ENCODE measurements around the gene RPUSD2. TPM values are rescaled to one million over a fixed set of nuclear protein-coding genes. Genes with fewer than 3 reads are reported as not detected.
A peak's percentile ranks its signal among the peaks of the same experiment; 100 is the strongest.
"Not testable (repeated sequence)": the region's sequence is repeated elsewhere in the genome, so short reads cannot be mapped to it uniquely, and the experiment has no call there.

The RPUSD2 gene
- total RNA-seq, 1 donor from 2014 or later: 17.6 TPM

DNA sequence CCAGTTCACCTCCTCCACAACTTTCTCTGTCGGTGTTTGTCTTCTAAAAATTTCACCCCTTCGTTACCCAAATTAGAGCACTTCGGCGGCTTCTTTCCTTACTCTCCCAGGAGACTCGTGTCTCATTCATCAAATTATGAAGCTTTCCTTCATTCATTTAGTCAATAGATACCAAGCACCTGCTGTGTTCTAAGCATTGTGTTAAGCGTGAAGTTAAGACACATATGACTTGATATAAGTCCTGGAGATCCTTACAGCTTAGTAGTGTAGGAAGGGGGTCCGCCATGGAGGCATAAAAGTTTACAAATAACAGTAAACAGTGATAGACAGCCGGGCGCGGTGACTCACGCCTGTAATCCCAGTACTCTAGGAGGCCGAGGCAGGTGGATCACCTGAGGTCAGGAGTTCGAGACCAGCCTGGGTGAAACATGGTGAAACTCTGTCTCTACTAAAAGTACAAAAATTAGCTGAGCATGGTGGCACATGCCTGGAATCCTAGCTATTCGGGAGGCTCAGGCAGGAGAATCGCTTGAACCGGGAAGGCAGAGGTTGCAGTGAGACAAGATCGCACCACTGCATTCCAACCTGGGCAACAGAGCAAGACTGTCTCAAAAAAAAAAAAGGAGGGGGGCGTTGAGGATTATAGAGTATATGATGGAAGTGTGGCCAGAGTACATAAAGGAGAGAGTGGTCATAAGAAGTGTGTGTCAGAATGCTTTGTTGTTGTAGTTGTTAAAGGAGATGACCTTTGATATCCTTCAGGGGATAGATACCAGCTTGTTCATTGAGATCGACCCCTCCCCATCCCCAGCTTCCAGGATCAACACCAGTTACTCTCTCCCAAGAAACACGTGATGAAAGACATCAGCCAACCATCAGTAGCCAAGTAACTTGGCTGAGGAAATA is 3.5 kb upstream of the RPUSD2 start:
- no peak for DNase-seq

- DNase-seq: no peak
These were observed 2.0 kb upstream of the RPUSD2 start for GRCh38 chr15:40567111-40567510.

- no peak for DNase-seq
These were observed 6.0 kb downstream of the RPUSD2 start for GRCh38 chr15:40575113-40575512.

- DNase-seq: not testable (repeated sequence)
These were observed 7.8 kb downstream of the RPUSD2 start for GRCh38 chr15:40576914-40577313.

GRCh38 chr15:40578892-40579291 is 9.8 kb downstream of the RPUSD2 start:
- DNase-seq: no peak

DNA sequence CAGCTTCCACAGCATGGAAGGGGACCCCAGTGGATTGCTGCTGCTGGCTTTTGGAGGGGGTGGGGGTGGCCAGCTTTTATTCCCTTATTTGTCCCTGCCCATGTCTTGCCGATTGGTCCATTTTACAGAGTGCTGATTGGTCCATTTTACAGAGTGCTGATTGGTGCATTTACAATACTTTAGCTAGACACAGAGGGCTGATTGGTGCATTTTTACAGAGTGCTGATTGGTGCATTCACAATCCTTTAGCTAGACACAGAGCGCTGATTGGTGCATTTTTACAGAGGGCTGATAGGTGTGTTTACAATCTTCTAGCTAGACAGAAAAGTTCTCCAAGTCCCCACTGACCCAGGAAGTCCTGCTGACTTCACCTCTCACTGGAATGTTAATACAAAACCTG is 12.7 kb downstream of the RPUSD2 start:
- not testable (repeated sequence) for DNase-seq

DNA sequence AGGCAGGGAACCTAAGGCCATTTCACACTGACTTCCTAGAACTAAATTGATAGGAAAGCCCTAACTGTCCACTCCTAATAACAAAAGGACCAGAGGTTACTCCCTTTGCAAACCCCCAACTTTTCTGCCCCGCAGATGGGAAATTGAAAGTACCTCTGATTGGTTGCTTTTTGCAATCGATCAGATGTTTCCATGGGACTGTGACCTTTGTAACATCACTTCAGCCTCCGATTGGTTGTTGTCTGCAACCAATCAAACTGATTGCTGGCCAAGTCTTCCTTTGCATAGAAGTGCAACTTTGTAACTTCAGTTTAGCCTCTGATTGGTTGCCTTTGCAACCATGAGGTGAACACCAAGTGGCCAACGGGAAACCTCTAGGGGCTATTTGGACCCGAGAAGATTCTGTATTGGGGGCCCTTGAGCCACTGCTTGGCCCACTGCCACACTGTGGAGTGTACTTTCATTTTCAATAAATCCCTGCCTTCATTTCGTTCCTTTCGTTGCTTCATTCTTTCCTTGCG is 13.7 kb downstream of the RPUSD2 start:
- no peak for DNase-seq

GRCh38 chr15:40584191-40584590 is 15.1 kb downstream of the RPUSD2 start:
- peak; percentile 92 for DNase-seq

DNA sequence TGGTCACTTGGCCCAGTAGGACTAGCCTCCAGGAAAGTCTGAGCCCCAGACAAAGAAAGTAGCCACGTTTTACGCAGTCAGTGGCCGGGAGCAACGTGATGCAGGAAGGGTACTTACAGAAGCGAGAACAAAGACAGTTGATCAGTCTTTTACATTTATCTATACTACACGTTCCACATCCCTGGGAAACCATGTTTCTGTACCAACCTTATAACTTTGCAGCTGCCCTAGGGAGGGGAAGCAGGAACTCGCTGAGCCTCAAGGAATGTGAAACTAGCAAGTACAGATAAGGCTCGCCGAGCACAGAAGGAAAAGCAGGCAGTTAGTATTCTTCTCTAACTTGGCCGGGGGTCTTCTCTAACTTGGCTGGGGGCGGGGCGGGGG is 21.6 kb downstream of the RPUSD2 start:
- no peak for DNase-seq

DNA sequence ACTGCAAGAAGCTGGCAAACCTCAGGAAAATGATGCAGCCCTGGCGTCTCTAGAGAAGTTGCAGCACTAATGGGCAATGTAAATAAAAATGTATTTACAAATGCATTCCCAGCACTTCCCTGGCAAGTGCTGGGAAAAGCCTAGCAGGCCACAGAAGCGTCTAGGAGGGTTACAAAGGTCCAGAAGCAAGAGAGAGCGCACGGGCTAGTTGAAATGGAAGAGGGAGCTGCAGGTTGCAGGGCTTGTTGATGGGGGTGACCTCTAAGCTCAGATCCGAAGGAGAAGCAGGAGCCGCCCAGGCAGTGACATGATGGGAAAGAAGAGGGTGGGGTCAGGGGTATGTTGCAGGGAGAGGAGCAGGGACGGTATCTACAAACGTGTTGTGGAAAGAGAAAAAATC is 22.3 kb downstream of the RPUSD2 start:
- DNase-seq: no peak

- no peak for DNase-seq
These were observed 24.1 kb downstream of the RPUSD2 start for GRCh38 chr15:40593165-40593564.

- DNase-seq: peak; percentile 99
These were observed 24.7 kb downstream of the RPUSD2 start, which contains the start of gene KNL1 for GRCh38 chr15:40593588-40594428. KNL1 (plus strand) TSS chr15:40594249; CDS start chr15:40602932, 8,683 bp downstream.

DNA sequence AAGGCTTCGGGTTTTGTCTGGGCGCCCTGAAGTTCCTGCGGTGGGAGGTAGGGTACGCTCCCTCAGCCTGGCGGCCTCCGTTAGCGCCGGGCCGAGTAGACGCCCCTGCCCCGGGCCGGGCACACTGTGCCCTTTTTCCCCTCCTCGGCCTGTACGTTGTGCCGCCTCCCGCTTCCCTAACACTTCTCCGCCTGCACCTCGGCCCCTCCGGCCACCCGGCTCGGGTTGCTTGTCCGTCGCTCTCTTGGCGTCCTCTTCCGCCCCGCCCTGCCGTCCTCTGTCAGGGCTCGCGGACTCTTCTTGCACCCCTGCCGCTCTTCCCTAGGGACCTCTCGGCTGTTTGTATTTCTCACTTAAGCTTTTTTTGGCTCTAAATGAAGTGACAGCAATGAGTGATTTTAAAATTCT is 25.3 kb downstream of the RPUSD2 start:
- peak; percentile 74 for DNase-seq

- DNase-seq: no peak
These were observed 26.1 kb downstream of the RPUSD2 start for GRCh38 chr15:40595219-40595618.

- no peak for DNase-seq
These were observed 26.7 kb downstream of the RPUSD2 start for GRCh38 chr15:40595773-40596172.

DNA sequence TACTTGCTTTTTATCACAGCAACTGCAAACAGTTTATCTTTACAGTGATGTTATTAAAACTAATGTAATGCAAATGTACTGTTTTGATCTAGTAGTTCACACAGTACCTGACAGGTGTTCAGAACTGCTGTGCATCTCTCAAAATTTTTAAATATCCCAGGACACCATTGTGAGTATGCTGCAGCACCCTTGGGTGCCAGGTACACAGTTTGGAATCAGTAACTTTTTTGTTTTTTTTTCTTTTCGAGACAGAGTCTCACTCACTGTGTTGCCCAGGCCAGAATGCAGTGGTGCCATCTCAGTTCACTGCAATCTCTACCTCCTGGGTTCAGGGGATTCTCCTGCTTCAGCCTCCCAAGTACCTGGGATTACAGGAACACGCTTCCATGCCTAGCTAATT is 27.9 kb downstream of the RPUSD2 start:
- no peak for DNase-seq

DNA sequence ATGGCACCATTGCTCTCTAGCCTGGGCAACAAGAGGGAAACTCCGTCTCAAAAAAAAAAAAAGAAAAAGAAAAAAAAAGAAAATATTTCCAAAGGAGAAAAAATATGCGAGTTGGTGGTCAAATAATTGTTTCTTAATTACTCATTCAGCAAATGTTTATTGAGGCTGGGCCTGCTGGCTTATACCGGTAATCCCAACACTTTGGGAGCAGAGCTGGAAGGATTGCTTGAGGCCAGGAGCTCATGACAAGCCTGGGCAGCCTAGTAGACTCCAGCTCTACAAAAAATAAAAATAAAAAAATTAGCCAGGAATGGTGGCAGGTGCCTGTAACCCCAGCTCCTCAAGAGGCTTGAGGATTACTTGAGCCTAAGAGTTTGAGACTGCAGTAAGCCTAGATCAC is 29.0 kb downstream of the RPUSD2 start:
- no peak for DNase-seq

DNA sequence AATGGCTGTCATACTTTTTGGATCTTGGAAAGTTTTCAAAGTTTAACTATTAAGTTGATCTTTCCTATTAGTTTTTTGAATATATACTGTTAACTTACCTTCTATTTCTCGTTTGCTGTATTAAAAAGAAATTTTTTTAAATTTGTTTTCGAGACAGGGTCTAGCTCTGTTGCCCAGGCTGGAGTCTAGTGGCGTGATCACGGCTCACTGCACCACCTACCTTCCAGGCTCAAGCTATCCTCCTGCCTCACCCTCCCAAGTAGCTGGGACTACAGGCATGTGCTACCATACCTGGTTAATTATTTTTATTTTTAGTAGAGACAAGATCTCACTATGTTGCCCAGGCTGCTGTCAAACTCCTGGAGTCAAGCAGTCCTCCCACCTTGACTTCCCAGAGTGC is 29.6 kb downstream of the RPUSD2 start:
- DNase-seq: no peak

DNA sequence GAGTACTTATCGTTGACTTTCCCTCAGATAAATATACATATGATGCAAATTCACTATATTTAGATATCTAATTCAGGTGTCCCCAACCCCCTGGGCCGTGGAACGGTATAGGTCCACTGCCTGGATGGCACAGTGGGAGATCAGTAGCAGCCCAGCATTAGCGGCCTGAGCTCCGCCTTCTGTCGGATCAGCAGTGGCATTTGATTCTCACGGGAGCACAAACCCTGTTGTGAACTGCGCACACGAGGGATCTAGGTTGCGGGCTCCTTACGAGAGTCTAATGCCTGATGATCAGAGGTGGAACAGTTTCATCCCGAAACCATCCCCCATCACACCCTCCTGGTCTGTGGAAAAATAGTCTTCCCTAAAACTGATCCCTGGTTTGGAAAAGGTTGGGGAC is 31.9 kb downstream of the RPUSD2 start:
- DNase-seq: no peak

DNA sequence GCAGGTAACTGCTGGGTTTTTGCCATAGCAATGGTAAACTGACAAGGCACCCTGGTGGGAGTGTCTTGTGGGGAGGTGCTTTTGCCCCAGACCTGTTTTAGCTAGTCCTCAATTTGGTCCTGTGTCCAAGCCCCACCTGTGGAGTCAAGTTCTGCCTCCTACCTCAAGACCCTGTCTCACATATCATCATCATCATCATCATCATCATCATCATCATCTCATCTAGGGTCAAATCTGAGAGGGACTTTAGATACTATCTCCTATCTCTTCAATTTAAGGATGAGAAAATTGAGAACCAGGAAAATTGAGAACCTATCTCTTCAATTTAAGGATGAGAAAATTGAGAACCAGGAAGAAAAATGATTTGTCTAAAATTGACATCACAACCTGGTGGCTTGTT is 34.8 kb downstream of the RPUSD2 start:
- DNase-seq: no peak

DNA sequence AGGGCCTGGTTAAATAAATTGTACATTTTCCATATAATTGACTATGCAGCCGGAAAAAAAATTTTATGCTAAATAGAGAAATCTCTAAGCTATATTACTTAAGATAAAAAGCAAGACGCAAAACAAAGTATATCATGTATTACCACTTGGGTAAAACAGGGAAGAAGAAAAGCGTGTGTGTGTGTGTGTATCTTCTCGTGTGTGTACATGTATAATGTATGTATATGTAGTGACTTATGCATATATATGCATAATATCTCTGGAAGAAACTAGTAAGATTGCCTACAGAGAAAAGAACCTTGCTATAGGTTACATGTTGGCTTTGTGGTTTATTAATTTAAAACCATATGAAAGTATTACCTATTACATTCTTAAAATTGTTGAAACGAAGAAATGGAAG is 44.0 kb downstream of the RPUSD2 start:
- no peak for DNase-seq

GRCh38 chr15:40618023-40618422 is 48.9 kb downstream of the RPUSD2 start:
- DNase-seq: no peak

DNA sequence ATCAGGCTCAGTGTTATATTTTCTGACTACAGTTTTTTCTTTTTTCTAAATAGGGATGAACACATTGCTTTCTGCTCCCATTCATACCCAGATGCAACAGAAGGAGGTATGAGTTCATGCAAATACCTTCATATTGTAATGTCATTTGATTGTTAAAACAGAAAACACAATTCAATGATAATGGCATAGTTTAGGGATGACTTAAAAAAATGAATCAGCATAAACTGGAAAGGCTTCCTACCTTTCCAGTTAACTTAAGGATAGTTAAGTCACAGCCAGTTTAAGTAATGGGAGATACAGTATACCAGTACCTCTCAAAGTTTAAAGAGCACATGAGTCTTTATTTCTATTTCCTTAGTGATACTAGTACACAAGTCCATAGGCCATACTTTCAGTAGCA is 49.8 kb downstream of the RPUSD2 start:
- no peak for DNase-seq

All from tongue (tissue), 2 donors.